GM18519 (cell line): ENCODE data around the gene TMA7B.

Experiments
- ATAC-seq: cut with Tn5 transposase; IDR thresholded peaks from one replicate; pipeline ENCODE4 v1.9.1; 2021; ENCODE audit warnings: mild to moderate bottlenecking, moderate library complexity; ENCODE audit not compliant: unreplicated experiment, low FRiP score

Gene TMA7B

GRCh38 chr22:39997939-39998726 is 37.9 kb downstream of the TMA7B start:
- ATAC-seq: no peak

GRCh38 chr22:39999144-39999757 is 39.1 kb downstream of the TMA7B start:
- no peak for ATAC-seq

- no peak for ATAC-seq
These were observed 40.0 kb downstream of the TMA7B start for GRCh38 chr22:40000171-40000570.

DNA sequence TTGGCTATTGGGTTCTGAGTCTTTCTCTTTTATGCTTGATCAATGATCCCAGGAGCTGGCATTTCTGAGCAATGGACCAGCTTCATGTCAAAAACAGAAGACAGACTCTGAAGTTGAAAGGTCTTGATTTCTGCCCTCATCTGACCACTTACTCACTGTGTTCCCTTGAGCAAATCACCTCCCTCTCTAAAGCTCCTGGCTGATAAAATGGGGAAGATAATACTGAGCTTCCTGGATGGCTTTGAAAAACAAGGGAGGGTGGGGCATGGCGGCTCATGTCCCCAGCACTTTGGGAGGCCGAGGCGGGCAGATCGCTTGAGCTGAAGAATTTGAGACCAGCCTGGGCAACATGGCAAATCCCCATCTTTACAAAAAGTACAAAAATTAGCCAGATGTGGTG is 40.9 kb downstream of the TMA7B start:
- no peak for ATAC-seq

DNA sequence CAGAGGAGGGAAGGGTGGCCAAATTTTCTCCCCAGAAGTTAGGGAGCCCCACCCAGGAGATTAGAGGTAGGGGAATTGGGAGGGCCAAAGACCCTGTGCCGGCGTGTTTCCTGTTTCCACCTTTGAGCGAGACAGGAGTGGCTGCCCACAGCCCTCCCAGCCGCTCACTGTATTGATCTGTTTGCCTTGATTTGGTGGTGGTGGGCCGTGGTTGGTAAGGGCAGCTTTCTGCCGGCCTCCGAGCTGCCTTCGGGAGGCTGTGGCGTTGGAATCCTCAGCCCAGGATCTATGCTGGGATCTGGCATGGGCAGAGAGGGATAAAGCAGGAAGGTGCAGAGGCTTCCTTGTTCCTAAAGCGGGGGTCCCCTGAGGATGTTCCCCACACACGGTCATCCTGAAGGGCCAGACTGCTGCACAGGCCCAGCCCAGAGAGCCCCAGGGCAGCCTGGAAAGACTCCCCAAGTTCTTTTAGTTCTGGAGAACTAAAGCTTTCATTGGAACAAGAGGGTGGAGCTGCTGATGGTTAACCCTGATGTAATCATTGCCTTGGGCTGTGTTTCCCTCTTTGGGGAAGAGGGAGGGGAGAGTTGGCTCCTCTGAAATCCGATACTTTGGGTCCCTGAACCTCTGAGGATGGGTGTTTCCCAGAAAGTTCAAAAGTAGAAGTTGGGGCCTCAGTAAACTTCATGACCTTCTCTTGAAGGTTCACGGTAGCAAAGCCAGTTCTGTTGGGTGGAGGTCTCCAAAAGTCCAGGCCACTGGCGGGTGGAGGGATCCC is 41.8 kb downstream of the TMA7B start:
- ATAC-seq: no peak

- no peak for ATAC-seq
These were observed 42.9 kb downstream of the TMA7B start for GRCh38 chr22:40002935-40003715.

DNA sequence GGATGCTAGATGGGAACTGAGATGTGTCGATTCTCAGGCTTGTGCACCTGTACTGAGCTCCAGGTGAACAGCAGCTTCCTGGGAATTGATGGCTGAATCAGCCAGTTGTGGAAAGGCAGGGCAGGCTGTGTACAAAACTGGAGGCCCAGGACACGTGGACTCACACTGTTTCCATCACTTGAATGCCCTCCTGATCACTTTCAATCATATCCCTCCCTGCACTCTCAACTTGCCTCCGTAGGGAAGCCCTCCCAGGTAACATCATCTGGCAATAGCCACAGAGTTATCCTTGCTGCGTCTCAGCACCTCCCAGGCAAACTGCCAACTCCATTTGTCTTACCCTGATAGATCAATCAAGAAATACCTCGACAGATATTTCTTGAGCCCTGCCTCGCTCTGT is 44.6 kb downstream of the TMA7B start:
- no peak for ATAC-seq

GRCh38 chr22:40006641-40007040 is 46.4 kb downstream of the TMA7B start:
- ATAC-seq: no peak

DNA sequence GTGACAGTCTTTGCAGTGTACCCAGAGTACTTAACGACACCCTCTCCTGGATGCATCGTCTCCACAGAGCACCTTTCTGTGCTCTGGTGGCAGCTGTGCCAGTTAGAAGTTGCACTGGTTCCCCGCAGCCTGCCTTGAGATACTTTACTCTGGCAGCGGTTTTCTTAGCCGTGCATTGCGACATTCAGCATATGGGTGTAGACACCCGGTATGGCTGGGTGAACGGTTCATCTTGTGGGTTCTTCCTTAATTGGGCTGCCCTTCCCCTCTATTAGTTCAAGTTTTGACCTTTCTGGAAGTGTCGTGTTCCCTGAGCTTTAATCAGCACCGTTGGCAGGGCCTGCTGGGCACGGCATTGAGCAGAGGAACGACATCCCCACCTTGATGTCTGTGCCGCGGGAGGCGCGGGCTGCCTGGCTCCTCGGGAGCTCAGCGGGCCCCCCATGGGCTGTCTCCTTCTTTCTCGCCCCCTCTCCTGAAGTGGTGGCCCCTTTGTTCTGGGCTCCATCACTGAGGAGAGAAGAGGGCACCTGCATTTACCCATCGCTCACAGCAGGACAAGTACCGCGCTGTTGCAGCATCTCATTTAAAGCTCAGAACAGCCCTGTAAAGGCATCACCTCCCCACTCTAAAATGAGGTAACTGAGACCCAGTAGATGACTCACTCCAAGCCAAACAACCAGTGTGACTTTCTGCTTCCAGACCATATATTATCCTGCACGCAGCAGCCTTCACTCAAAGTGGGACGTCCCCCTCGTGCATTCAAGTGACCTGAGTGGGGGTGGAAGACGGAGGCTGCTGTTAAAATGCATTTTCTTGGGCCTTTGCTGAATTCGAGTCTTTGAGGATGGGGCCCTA is 47.9 kb downstream of the TMA7B start:
- ATAC-seq: no peak

GRCh38 chr22:40008726-40009291 is 48.6 kb downstream of the TMA7B start:
- no peak for ATAC-seq

GRCh38 chr22:40009292-40009774 is 49.1 kb downstream of the TMA7B start:
- ATAC-seq: no peak

GRCh38 chr22:40009951-40010671 is 49.9 kb downstream of the TMA7B start:
- no peak for ATAC-seq

DNA sequence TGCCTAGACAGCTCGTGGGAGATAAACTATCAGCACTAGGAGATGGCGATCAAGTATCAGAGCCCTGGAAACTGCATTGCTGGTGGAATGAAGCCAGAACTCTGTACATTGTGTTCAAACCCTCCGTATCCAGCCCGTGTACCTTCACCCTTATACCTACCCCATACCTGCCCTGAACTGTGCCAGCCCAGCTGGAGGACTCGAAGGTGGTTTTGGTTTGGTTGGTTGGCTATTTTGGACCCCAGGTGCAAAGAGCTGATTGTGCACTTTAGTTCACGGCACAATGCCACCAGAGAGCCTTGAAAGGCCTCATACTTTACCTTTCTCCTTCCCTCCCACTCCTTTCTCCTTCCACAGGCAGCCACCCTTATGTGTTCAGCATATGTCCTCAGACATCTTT is 50.5 kb downstream of the TMA7B start:
- ATAC-seq: no peak
